HG02763 (cell line): ENCODE results near the gene DENND4B.
"Not testable (repeated sequence)": the region's sequence is repeated elsewhere in the genome, so short reads cannot be mapped to it uniquely, and the experiment has no call there.

ENCODE experiments used
- ATAC-seq: cut with Tn5 transposase; IDR thresholded peaks from one replicate; pipeline ENCODE4 v1.9.1; 2021; ENCODE audit warnings: mild to moderate bottlenecking, moderate library complexity; ENCODE audit not compliant: unreplicated experiment

The DENND4B gene, protein sequence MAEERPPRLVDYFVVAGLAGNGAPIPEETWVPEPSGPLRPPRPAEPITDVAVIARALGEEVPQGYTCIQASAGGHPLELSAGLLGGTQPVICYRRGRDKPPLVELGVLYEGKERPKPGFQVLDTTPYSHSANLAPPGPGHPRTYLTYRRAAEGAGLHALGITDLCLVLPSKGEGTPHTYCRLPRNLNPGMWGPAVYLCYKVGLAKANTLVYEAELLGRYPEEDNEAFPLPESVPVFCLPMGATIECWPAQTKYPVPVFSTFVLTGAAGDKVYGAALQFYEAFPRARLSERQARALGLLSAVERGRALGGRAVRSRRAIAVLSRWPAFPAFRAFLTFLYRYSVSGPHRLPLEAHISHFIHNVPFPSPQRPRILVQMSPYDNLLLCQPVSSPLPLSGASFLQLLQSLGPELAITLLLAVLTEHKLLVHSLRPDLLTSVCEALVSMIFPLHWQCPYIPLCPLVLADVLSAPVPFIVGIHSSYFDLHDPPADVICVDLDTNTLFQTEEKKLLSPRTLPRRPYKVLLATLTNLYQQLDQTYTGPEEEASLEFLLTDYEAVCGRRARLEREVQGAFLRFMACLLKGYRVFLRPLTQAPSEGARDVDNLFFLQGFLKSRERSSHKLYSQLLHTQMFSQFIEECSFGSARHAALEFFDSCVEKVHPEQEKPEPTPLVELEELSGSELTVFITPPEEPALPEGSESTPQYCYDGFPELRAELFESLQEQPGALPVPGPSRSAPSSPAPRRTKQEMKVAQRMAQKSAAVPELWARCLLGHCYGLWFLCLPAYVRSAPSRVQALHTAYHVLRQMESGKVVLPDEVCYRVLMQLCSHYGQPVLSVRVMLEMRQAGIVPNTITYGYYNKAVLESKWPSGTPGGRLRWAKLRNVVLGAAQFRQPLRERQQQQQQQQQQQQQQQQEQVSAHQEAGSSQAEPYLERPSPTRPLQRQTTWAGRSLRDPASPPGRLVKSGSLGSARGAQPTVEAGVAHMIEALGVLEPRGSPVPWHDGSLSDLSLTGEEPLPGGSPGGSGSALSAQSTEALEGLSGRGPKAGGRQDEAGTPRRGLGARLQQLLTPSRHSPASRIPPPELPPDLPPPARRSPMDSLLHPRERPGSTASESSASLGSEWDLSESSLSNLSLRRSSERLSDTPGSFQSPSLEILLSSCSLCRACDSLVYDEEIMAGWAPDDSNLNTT (N-terminal part only)

DNA sequence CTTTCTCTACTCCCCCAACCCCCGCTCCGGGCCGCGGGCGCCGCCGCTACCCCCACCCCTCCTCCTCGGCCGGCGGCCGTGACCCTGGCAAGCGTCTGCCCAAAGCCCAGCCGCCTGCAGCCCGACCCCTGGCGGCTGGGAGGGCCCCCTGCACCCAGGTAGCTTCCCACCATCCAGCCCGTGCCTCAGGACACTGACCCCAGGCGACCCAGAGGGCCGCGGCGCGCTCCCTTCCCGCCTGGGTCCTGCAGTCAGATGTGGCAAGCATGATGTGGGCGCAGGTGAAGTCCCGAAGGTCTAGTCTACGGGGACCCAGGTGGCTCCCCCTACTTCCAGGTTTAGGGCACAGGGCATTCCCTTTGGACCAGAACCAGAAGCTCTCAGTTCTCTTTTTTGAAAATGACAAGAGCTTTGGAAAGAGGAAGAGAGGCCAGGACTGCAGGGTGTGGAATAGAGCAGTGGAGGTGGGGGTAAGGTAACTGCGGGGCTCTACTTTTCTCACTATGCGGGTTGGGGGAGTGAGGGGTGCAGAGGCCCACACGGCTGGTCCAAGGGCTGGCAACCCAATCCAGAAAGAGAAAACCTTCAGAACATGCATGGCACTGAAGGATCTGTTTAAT, at the start of gene DENND4B:
Gene DENND4B (minus strand): TSS at position 97 of the 620 bp plus-strand sequence. CDS start 2,344 bp downstream, outside the sequence.
- peak; percentile 63 for ATAC-seq

DNA sequence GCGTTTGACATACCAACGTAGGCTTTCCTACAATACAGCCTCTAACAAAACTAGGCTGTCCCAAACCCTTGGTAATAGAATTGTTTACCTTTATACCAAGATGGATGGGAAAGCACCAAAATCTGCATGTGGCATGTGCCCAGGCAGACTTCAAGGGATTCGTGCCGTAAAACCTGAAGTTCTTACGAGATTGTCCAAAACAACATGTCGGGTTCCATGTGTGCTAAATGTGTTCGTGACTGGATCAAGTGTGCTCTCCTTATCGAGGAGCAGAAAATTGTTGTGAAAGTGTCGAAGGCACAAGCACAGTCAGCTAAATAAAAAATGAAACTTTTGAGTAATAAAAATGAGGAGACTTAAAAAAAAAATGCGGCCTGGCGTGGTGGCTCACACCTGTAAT, 49.1 kb upstream of the DENND4B start:
- no peak for ATAC-seq

DNA sequence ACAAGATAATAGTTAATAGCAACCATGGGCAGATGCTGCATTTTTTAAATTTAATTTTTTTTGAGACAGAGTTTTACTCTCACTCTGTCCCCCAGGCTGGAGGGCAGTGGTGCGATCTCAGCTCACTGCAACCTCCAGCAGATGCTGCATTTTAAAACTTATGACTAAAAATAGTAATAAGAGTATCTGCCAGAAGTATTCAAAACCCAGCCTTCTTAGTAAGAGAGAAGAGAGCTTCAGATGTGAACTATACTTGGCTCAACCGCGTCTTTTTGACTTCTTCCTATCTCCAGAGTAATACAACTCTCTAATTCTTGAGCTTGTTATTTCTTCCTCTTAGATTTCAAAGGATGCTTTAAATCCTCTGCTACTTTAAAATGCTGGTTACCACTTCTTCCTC, 48.7 kb upstream of the DENND4B start:
- ATAC-seq: no peak

DNA sequence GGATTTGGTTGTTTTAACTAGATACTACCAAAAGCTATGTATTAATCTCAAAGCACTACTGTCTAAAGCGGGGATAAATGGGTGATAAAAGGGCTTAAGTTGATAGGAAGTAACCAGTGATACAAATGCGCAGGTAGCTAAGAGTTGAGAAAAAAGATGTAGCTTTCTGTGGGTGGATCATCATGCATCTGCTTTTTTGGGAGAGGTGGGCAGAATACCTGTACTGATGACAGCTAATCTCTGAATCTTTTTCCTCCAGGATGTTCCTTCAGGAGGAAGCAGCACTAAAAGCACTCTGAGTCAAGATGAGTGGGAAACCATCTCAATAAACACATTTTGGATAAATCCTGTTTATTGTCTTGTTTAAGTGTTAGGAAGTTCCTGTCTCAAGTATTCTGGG, 45.3 kb upstream of the DENND4B start:
- ATAC-seq: no peak

DNA sequence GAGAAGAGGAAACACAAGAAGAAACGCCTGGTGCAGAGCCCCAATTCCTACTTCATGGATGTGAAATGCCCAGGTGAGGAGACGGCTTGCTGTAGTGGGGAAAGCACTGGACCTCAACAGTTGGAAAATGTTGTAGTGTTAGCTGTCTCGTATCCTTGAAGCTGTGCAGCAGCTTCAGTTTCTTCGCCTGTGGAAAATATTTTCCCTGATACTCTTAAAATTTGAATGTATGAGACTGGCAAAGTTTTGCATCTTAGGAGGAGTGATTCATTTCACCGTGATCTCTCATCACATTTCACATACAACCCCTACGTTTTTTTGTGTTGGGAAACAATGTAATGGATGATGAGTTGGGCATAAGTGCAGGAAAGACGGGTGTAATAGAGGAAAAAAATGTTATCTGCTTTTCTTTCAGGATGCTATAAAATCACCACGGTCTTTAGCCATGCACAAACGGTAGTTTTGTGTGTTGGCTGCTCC, 44.7 kb upstream of the DENND4B start:
- ATAC-seq: no peak

DNA sequence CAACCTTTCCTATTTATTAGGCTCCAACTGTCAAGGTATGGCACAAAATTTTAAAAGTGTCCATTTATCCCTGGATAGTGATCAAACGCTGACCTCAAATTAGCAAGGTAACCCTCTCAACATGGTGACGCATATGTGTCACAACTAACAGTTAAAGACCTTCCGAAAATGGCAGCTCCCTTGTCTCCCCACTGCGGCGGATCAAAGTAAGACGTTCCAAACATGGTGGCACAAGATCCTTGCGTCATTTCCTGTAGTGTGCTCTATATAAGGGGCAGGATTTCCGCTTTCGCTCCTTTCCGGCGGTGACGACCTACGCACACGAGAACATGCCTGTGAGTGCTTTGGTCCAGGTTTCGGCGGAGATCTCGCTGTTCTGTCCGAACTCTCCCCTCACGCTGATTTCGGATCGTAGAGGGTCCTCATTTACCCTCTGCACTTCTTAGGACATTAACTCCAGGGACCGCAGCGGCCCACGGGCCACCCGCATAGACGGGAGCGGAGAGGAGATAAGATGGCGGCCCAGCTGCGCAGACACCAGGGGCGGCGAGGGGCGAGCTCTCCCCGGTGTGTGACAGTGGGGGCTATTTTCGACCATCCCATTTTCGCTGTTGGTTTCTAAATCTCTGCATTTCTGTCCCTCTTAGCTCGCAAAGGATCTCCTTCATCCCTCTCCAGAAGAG, 44.1 kb upstream of the DENND4B start, which contains the start of gene RPS27:
Gene RPS27 (plus strand): TSS at position 295 of the 683 bp plus-strand sequence. CDS start 35 bp downstream, at position 330.
- peak; percentile 85 for ATAC-seq

DNA sequence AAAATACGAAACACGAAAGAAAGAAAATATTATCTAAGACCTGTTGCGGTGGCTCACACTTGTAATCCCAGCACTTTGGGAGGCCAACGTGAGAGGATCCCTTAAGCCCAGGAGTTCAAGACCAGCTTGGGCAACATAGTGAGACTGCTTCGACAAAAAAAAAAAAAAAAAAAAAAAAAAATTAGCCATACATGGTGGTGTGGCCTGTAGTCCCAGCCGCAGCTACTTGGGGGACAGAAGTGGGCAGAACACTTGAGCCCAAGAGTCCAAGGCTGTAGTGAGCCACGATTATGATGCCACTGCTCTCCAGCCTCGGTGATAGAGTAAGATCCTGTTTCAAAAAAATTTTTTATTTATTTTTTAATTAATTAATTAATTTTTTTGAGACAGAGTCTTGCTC, 41.1 kb upstream of the DENND4B start:
- no peak for ATAC-seq

DNA sequence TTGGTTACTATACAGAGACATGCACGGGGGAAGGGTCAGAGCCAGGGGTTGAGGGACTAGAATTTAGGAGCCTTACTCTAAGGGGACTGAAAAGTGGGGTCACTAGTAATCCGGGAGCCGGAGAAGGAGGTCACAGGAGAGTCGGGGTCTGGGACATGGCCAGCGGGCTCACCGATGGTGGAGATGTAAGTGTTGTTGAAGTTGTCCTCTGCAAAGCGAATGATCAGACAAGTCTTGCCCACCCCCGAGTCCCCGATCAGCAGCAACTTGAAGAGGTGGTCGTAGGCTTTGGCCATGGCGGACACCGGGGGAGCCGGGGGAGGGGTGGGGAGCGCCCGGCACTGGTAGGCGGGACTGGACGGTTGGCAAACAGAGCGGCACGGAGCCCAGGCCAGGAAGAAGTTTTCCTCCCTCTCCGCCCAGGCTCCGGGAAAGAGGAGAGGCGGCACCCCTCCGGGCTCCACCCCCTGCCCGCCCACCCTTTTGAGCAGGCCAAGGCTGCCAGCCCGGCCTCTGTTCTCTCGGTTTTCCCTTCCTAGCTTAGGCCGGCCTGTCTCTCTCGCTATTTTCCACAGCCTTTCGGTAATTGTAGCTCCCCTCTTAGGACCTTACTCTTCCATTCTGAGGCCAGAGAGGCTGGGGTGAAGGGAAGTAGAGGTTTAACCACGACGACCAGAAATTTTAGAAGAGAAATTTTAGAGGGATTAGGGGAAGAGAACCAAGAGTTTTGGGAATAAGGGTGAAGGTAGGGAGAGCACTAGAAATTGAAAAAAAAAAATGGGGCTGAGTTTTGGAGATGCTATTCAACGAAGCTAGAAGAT, 39.6 kb upstream of the DENND4B start, which contains the start of gene RAB13:
Gene RAB13 (minus strand): TSS at position 399 of the 821 bp plus-strand sequence. CDS start 103 bp downstream, at position 296.
- no peak for ATAC-seq

DNA sequence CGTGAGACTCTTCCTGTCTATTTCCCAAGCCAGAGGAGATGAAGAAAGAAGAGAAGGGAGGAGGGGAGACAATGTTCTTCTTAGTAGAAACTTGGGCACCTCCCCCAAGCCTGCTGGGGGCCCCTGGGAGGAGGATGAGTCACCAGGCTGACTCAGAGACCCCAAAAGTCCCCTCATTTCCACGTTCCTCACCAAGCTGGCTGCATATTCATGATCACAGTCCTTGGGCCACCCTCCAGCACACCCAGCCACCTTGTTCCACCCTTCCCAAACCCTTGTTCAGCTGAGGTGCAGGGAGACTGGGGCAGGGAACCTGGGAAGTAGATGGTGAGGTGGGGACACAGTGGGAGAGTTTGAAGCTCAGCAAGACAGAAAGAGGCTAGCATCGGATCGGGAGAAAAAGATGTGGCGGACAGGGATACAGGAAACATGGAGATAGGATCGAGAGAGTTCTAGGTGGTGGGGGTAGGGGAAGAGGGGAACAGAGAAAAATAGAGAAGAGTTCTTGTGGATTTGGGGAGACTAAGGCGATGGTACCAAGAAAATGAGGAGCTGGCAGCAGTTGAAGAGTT, 38.9 kb upstream of the DENND4B start:
- no peak for ATAC-seq

DNA sequence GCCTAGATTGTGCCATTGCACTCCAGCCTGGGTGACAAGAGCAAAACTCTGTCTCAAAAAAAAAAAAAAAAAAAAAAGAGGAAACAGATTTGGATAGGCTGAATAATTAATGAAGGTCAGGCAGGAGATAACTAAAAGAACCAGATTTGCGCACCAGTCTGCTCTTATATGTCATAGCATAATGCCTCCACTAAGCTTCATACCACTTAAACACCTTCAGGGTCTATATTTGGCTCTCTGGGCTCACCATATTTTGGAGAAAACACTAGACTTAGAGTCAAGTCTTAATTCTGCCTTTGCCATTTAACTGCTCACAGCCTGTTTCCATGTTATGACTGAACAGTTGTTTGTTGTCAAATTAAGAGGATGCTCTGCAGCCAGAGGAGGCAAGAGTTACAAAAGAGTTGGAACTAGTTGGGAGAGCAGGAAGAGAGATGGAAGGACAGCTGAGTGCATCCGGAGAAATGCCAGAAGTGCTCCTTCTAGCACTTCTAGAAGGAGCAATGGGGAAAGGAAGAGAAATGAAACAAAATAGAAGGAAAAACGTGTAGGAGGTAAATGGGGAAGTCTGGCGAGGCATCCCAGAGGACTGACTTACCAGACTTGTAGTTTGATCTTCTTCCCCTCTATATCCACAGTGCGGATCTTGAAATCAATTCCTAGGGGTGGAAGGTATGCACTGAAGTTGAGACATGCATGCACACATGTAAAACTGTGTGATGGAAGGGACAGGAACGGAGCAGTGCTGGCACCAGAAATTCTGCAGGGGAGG, 37.8 kb upstream of the DENND4B start:
- ATAC-seq: no peak

DNA sequence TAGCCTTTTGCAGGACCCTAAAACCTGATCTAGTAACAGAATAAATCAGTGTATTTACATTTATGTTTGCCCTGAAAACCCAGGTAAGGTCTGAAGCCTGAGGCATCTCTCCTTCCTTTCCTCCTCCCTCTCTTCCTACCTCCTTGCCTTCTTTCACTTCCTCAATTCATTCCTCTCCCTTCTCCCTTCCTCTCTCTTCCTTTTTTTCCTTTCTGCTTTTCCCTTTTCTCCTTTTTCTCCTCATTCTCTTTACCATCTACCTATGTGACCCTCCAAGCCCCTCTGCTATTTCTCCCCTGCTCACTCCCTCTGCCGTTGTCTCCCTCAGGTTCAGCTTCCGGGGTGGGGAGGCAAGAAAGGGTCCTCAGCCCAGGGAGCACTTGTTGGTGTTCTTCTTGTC, 35.2 kb upstream of the DENND4B start:
- ATAC-seq: not testable (repeated sequence)

DNA sequence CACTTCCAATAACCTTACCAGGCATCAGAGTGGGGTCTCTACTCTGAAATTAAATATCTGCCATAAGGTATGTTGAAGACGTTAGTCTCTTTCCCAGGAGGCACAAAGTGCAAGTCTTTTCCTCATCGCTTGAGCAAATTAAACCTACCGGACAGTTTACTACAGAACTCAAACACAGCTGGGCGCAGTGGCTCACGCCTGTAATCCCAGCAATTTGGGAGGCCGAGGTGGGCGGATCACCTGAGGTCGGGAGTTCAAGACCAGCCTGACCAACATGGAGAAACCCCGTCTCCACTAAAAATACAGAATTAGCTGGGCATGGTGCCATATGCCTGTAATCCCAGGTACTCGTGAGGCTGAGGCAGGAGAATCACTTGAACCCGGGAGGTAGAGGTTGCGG, 32.6 kb upstream of the DENND4B start:
- ATAC-seq: not testable (repeated sequence)

DNA sequence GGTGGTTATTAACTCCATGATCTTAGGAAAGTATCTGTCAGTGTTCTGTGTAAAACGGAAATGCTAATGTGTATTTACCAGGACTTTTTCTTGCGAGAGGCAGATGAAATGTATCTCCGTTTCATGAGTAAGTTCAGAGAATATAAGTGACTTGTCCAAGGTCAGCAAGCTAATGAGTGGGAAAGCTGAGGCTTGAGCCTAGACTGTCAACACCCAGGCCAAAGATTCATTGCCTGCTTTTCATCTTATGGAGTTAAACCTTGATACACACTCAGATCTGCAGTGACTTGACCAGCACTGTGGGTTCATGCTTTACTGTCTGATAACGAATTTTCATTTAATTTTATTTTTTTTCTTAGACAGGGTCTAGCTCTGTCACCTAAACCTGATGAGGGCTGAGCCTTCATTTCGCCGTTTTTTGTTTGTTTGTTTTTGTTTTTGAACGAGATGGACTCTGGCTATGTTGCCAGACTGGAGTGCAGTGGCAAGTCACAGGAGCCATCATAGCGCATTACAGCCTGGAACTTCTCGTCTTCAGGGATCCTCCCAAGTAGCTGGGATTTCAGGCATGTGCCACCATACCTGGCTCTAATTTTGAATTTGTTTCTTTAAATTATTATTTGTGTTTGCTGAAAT, 31.9 kb upstream of the DENND4B start:
- no peak for ATAC-seq

DNA sequence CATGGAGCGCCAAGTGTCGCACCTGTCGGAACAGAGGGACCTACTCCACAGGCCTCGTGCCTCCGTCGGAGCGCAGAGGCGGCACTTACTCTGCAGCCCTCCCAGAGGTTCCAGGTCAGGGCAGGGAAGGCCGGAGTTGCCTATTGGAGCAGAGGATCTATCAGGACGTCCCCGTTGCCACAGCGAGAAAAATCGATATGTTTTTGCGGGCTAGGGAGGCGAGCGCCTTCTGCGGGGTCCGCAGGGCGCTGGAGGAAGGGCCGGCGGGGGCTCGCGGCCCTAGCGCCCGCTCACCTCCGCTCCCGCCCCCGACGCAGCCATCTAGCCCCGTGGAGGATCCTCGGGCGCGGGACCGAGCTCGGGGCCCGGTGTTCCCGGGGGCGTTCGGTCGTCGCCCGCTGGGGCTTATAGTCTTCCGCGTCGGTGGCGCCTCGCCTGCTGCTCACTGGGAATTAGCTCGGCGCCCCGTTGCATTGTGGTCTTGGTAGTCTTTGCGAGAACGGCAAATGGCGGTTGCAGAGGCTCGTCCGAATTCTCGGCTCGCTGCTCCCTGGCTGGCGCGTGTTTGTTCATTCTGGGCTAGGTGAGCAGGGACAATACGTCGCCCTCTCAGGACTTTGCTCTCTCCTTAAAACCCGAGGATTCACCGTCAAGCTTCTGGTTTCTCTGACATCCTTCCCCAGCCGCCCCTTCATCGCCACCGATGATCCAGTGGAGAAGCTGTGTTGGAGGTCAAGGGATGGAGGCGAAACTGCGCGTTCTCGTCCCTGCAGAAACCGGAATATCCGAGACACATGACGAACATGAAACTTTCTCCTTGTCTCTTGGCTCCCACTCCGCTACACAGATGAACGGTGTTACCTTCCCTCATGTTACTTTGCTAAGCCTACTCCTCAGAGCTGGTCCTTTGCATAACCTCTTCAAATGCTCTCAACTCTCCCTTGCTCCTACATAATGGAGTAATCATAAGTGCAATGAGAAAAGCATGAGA, 31.0 kb upstream of the DENND4B start, which contains the start of gene JTB:
Gene JTB (minus strand): TSS at position 425 of the 991 bp plus-strand sequence. CDS start 422 bp downstream, at position 3.
- ATAC-seq: peak; percentile 76

DNA sequence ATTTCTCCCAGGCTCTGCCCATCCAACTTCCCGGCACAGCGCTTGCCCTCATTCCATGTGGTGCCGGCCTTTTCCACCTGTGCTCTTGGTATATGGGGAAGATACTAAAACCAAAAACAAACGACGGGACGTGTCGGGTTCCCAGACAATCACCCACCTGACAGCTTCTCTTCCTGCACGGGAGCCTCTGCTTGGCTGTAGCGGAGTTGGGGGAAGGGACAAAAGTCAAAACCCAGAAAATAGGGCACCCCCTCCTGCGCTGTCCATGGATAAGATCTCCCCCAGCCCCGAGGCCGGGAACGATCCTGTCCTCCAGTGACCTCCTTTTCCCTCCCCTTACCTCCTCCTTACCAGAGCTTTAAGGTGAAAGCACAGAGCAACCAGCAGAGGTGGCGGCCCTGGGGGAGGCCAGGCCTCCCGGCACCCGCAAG, 30.3 kb upstream of the DENND4B start:
- ATAC-seq: no peak

DNA sequence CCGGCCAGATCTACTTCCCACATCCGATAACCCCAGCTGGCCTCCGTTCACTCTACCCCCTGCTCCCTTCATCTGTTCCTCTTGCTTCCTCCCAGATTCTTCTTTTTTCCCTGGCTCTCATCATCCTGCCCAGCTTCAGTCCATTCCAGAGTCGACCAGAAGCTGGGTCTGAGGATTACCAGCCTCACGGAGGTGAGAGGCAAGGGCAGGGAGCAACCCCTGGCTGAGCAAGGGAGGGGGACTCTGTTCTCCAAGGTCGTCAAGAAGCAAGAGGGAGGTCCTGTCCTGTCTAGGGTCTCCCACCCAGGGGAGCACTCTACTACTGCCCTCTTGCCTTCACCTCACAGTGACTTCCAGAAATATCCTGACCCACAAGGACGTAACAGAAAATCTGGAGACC, 27.0 kb upstream of the DENND4B start:
- ATAC-seq: no peak
